Activated naive CD4-positive, alpha-beta T cell treated with Interleukin-2 at 50 U/mL for 16 hours (primary cell): ENCODE measurements around the gene CDKN2D.

Experiments used
- DNase-seq: peaks from one replicate; pipeline ENCODE4 v3.0.0-alpha.2; 2020

The CDKN2D gene

GRCh38 chr19:10518444-10519361, 50.1 kb downstream of the CDKN2D start:
- no peak for DNase-seq

DNA sequence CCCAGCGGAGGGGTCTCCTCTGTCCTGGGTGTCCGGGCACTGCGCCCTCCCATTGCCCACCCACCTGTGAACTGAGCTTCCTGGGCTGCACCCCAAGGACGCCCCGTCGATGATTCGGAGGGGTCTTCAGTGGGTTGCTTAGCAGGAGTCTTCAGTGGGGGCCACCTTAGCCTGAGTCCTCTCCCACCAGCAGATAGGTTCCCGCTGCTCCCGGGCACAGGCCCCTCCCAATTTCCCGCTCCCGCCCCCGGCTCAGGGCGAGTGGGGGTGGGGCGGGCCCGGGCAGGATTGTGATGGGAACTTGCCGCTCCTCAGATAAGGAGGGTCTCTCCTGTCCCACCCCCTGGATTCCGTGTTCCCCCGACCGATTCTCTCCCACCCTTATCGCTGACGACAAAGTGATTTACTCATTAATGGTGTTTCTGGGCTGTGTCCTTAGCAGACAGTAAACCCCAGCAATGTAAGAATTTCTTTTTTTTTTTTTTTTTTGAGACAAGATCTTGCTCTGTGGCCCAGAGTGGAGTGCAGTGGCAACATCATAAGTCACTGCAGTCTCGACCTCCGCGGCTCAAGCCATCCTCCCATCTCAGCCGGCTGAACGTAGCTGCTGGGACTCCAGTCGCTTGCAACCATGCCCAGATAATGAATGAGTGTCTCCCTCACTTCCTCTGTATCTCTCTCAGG, 50.9 kb downstream of the CDKN2D start:
- no peak for DNase-seq

- no peak for DNase-seq
Observed at GRCh38 chr19:10517361-10517759, 51.4 kb downstream of the CDKN2D start, which contains the start of gene S1PR5. Gene S1PR5, minus strand, starts transcription at chr19:10517447. Its CDS starts 2,436 bp downstream, at chr19:10515011.

DNA sequence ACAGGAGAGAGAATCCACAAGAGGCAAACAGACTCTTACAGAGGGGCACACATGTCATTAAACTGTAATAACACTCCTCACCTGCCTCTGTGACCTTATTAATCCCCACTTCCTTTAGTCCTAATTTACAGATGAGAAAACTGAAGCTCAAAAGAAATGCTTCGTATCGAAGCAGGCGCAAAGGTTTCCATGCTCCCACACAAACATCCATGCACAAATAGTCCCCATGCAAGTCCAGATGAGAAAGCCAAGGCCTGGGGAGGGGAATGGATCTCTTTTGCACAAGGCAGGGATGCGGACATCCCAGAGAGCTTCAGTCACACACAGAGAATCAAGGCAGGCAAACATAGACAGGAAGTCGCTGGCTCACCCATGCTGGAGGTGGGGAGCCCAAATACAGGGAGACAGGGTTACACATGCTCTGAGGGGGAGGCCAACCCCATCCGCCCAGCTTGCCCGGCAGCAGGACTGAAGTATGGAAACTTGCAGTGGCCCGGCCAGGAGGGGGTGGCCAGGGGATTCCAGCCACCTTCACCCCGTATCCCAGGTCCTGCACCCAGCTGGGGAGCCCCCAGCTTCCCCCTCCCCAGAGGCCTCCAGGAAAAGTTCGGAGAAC, 52.0 kb downstream of the CDKN2D start:
- no peak for DNase-seq
